ENCODE data around the gene STH. TPM values are rescaled to one million over a fixed set of nuclear protein-coding genes. Genes with fewer than 3 reads are reported as not detected.
"Not testable (repeated sequence)": the region's sequence is repeated elsewhere in the genome, so short reads cannot be mapped to it uniquely, and the experiment has no call there.

Gene STH
- polyA plus RNA-seq, 1 donor (not counting 4 experiments of a cell fraction or from before 2014, with no cell fraction given) = not detected

DNA sequence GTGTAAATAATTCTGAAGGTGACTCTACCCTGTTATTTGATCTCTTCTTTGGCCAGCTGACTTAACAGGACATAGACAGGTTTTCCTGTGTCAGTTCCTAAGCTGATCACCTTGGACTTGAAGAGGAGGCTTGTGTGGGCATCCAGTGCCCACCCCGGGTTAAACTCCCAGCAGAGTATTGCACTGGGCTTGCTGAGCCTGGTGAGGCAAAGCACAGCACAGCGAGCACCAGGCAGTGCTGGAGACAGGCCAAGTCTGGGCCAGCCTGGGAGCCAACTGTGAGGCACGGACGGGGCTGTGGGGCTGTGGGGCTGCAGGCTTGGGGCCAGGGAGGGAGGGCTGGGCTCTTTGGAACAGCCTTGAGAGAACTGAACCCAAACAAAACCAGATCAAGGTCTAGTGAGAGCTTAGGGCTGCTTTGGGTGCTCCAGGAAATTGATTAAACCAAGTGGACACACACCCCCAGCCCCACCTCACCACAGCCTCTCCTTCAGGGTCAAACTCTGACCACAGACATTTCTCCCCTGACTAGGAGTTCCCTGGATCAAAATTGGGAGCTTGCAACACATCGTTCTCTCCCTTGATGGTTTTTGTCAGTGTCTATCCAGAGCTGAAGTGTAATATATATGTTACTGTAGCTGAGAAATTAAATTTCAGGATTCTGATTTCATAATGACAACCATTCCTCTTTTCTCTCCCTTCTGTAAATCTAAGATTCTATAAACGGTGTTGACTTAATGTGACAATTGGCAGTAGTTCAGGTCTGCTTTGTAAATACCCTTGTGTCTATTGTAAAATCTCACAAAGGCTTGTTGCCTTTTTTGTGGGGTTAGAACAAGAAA is 5.1 kb downstream of the STH start:
- TF ChIP-seq EZH2 (IDR thresholded peaks at IDR 0.05; ENCODE audit: low read length) = no peak
- TF ChIP-seq, protein P1, sequence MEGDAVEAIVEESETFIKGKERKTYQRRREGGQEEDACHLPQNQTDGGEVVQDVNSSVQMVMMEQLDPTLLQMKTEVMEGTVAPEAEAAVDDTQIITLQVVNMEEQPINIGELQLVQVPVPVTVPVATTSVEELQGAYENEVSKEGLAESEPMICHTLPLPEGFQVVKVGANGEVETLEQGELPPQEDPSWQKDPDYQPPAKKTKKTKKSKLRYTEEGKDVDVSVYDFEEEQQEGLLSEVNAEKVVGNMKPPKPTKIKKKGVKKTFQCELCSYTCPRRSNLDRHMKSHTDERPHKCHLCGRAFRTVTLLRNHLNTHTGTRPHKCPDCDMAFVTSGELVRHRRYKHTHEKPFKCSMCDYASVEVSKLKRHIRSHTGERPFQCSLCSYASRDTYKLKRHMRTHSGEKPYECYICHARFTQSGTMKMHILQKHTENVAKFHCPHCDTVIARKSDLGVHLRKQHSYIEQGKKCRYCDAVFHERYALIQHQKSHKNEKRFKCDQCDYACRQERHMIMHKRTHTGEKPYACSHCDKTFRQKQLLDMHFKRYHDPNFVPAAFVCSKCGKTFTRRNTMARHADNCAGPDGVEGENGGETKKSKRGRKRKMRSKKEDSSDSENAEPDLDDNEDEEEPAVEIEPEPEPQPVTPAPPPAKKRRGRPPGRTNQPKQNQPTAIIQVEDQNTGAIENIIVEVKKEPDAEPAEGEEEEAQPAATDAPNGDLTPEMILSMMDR (optimal IDR thresholded peaks at IDR 0.05 in 1 of 3, IDR thresholded peaks at IDR 0.05 in 1 of 3, conservative IDR thresholded peaks at IDR 0.05 in 1 of 3; ENCODE audit: extremely low read depth in 1 of 3, insufficient read depth in 2 of 3, low read length in 3 of 3) = no peak
- no peak overlapping the region for H3K4me2 ChIP-seq (ENCODE audit: control insufficient read depth, extremely low read depth, insufficient read depth, low read depth, low read length)
- FAIRE-seq = no peak

DNA sequence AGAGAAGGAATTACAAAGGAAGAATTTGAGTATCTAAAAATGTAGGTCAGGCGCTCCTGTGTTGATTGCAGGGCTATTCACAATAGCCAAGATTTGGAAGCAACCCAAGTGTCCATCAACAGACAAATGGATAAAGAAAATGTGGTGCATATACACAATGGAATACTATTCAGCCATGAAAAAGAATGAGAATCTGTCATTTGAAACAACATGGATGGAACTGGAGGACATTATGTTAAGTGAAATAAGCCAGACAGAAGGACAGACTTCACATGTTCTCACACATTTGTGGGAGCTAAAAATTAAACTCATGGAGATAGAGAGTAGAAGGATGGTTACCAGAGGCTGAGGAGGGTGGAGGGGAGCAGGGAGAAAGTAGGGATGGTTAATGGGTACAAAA is 7.0 kb downstream of the STH start:
- dilution Hi-C loops (cut with MboI; ENCODE audit: extremely low pct_ligation_motif_present, low sequenced_read_pairs); H3K4me2 ChIP-seq (ENCODE audit: control insufficient read depth, extremely low read depth, insufficient read depth, low read depth, low read length); FAIRE-seq; H3K36me3 ChIP-seq (ENCODE audit: control insufficient read depth in 2 of 2, extremely low read depth in 1 of 2, insufficient read depth in 2 of 2, low read length in 2 of 2); H3K79me2 ChIP-seq (ENCODE audit: control insufficient read depth, insufficient read depth, low read length); H3K27me3 ChIP-seq (ENCODE audit: control insufficient read depth, extremely low read depth, insufficient read depth, low read length); DNase-seq (ENCODE audit: low read depth, low spot score); H4K20me1 ChIP-seq (ENCODE audit: control insufficient read depth, extremely low read depth, insufficient read depth, low read length); H3K9ac ChIP-seq (ENCODE audit: control insufficient read depth, extremely low read depth, insufficient read depth, low read length); H3K27ac ChIP-seq (ENCODE audit: control insufficient read depth, insufficient read depth, low read length); H3K9me1 ChIP-seq (ENCODE audit: control insufficient read depth, extremely low read depth, insufficient read depth, low read length); H3K4me1 ChIP-seq (ENCODE audit: control insufficient read depth, extremely low read depth, insufficient read depth, low read length); H3K4me3 ChIP-seq (ENCODE audit: control insufficient read depth in 2 of 3, extremely low read depth in 1 of 3, insufficient read depth in 2 of 3, low read depth in 1 of 3, low read length in 3 of 3); H3K9me3 ChIP-seq (ENCODE audit: control insufficient read depth, low read depth, low read length); H2AFZ ChIP-seq (ENCODE audit: control insufficient read depth, low read length): not testable (repeated sequence)

More for the DNA sequence above, 5.1 kb downstream of the STH start:
- Histone ChIP-seq H3K36me3 (ENCODE audit: control insufficient read depth in 2 of 2, extremely low read depth in 1 of 2, insufficient read depth in 2 of 2, low read length in 2 of 2) (no peaks in the 10 kb centered on the region), H3K27ac (ENCODE audit: control insufficient read depth, insufficient read depth, low read length) (no peak overlapping the region), H3K4me1 (ENCODE audit: control insufficient read depth, extremely low read depth, insufficient read depth, low read length) (no peaks in the 10 kb centered on the region), H3K79me2 (ENCODE audit: control insufficient read depth, insufficient read depth, low read length) (no peaks in the 10 kb centered on the region), H3K9ac (ENCODE audit: control insufficient read depth, extremely low read depth, insufficient read depth, low read length) (no peak overlapping the region), H3K9me3 (ENCODE audit: control insufficient read depth, low read depth, low read length) (no peaks in the 10 kb centered on the region), H3K9me1 (ENCODE audit: control insufficient read depth, extremely low read depth, insufficient read depth, low read length) (no peaks in the 10 kb centered on the region), H2AFZ (ENCODE audit: control insufficient read depth, low read length) (no peak overlapping the region), H4K20me1 (ENCODE audit: control insufficient read depth, extremely low read depth, insufficient read depth, low read length) (no peaks in the 10 kb centered on the region), H3K27me3 (ENCODE audit: control insufficient read depth, extremely low read depth, insufficient read depth, low read length) (peaks cover 9% of the 10 kb centered on the region), H3K4me3 (ENCODE audit: control insufficient read depth in 2 of 3, extremely low read depth in 1 of 3, insufficient read depth in 2 of 3, low read depth in 1 of 3, low read length in 3 of 3) (no peak overlapping the region)
- dilution Hi-C loops (cut with MboI; ENCODE audit: extremely low pct_ligation_motif_present, low sequenced_read_pairs) = no loop called here
- no peak for DNase-seq (ENCODE audit: low read depth, low spot score)
